GM23338 (cell line): Measurements from ENCODE around the gene TMEM208.

Experiments
- CREB1 ChIP-seq: fragments of 250-450 bp; sonication (Bioruptor Pico); IDR thresholded peaks from 2 replicates; pipeline ENCODE4 v1.5.0; 2020; ENCODE audit warnings: low read depth, mild to moderate bottlenecking, moderate library complexity
- CTCF ChIP-seq, 2 experiments: fragments of 200-600 bp in 1 of 2; sonication (generic) in 1 of 2; conservative IDR thresholded peaks; 2 replicates each; pipeline versions ENCODE4 v1.5.1 to v1.6.1; 2016 to 2017; ENCODE audit warnings: antibody characterized with exemption in 2 of 2, low read depth in 2 of 2, mild to moderate bottlenecking in 2 of 2, moderate library complexity in 1 of 2
- EZH2 ChIP-seq: fragments of 200-600 bp; sonication (generic); IDR thresholded peaks from one replicate; pipeline ENCODE4 v1.8.0; 2017; ENCODE audit warnings: antibody characterized with exemption, mild to moderate bottlenecking, low read depth; ENCODE audit not compliant: unreplicated experiment
- EZH2phosphoT487 ChIP-seq: fragments of 200-600 bp; sonication (generic); IDR thresholded peaks from one replicate; pipeline ENCODE4 v1.8.1; 2018; ENCODE audit warnings: antibody characterized with exemption; ENCODE audit not compliant: unreplicated experiment
- POLR2AphosphoS5 ChIP-seq: IDR thresholded peaks from 2 replicates; pipeline ENCODE4 v1.6.1; 2016; ENCODE audit warnings: antibody characterized with exemption, low read depth
- REST ChIP-seq: IDR thresholded peaks from one replicate; pipeline ENCODE4 v1.6.1; 2018; ENCODE audit warnings: antibody characterized with exemption; ENCODE audit not compliant: unreplicated experiment
- STAT1 ChIP-seq: IDR thresholded peaks from one replicate; pipeline ENCODE4 v1.6.1; 2016; ENCODE audit warnings: antibody characterized with exemption; ENCODE audit not compliant: unreplicated experiment
- ZNF114 ChIP-seq: fragments of 250-450 bp; sonication (Bioruptor Pico); IDR thresholded peaks from 2 replicates; pipeline ENCODE4 v1.5.0; 2020; ENCODE audit warnings: mild to moderate bottlenecking, moderate library complexity
- ZNF331 ChIP-seq: fragments of 250-450 bp; sonication (Bioruptor Pico); IDR thresholded peaks from 2 replicates; pipeline ENCODE4 v1.5.0; 2020; ENCODE audit warnings: low read depth, mild to moderate bottlenecking, moderate library complexity

DNA sequence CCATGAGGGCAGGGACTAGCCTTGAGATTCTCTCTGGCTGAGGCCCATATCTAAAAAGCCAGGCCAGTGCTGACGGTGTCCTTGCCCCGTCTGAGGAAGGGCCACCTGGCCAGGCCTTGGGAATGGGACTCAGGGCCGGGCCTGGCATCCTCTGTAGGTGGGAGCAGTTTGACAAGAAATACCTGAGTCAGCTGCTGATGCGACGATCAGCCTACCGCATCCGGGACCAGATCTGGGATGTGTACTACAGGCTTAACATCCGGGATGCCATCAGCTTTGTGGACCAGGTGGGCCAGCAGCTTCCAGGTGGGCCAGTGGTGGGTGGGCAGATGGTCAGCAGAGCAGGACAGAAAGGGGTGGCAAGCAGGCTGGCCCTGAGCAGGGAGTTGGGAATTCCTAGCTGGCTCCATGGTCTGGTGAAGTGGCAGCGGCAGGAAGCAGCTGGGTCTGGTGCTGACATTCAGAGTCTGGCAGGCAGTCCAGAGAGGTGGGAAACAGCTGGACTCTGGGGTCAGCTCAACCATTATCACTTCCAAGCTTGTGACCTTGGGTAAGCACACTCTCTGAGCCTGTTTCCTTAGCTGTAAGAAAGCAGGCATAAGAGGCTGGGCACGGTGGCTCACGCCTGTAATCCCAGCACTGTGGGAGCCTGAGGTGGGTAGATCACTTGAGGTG, 31.4 kb downstream of the TMEM208 start:
- TF ChIP-seq CTCF (conservative IDR thresholded peaks at IDR 0.05; ENCODE audit: low read depth in 2 of 2) = no peak
- no peak for TF ChIP-seq POLR2AphosphoS5
- no peak for TF ChIP-seq ZNF114 (CRISPR knock-in tag)
- TF ChIP-seq EZH2 = no peak
- no peak for TF ChIP-seq REST
- no peak for TF ChIP-seq EZH2phosphoT487
- TF ChIP-seq ZNF331 (CRISPR knock-in tag) = no peak
- TF ChIP-seq CREB1 (CRISPR knock-in tag) = no peak
- no peak for TF ChIP-seq STAT1
